IMR-90 (cell line): ENCODE results near the gene PEX26. TPM values are rescaled to one million over a fixed set of nuclear protein-coding genes. Genes with fewer than 3 reads are reported as not detected.
A peak's percentile ranks its signal among the peaks of the same experiment; 100 is the strongest.

Experiments used
- ATAC-seq: fragments of 200-7000 bp; cut with Tn5 transposase; 2 replicates; pipeline ENCODE4 v1.9.1; 2020; ENCODE audit warnings: low read depth, mild to moderate bottlenecking, moderate library complexity
- BruUV-seq: library from RNA; stranded (reverse); fragments of 400-500 nt; replicated peaks from 2 replicates; lab custom pipeline; 2021; lab: Mats Ljungman, UMichigan
- CTCF ChIA-PET: fragments of 300-600 bp; formaldehyde crosslinking; extraction: SDS; loops from one replicate; lab custom pipeline; 2021; ENCODE audit warnings: antibody characterized with exemption; lab: Yijun Ruan, JAX
- POLR2A ChIA-PET: fragments of 300-600 bp; sonication (Branson Sonifier 250); formaldehyde crosslinking; loops from one replicate; lab custom pipeline; 2022; ENCODE audit warnings: antibody characterized with exemption; ENCODE audit not compliant: unreplicated experiment; lab: Charles Lee
- DNase-seq: peaks from one replicate; pipeline ENCODE4 v3.0.0; 2013
- H2AFZ ChIP-seq: replicated peaks from 2 replicates; pipeline ENCODE3; 2013; ENCODE audit warnings: low read length, mild to moderate bottlenecking; ENCODE audit not compliant: poor library complexity
- H2AK5ac ChIP-seq: 2 replicates; pipeline ENCODE4 v1.6.1; 2013; ENCODE audit warnings: low read depth, low read length, inconsistent platforms
- H2AK9ac ChIP-seq: replicated peaks from 2 replicates; pipeline ENCODE3; 2013; ENCODE audit warnings: mild to moderate bottlenecking, low read depth, low read length, moderate library complexity; ENCODE audit not compliant: poor library complexity
- H2BK120ac ChIP-seq: 2 replicates; pipeline ENCODE4 v1.6.1; 2013; ENCODE audit warnings: low read depth, low read length, inconsistent platforms
- H2BK15ac ChIP-seq: 3 replicates; pipeline ENCODE4 v1.6.1; 2013; ENCODE audit warnings: low read depth, low read length, inconsistent platforms
- H2BK20ac ChIP-seq: 2 replicates; pipeline ENCODE4 v1.6.1; 2013; ENCODE audit warnings: low read depth, mild to moderate bottlenecking, inconsistent platforms, low read length, moderate library complexity
- H2BK5ac ChIP-seq: 2 replicates; pipeline ENCODE4 v1.6.1; 2013; ENCODE audit warnings: mild to moderate bottlenecking, low read depth, low read length, inconsistent platforms; ENCODE audit not compliant: poor library complexity, severe bottlenecking
- H3K14ac ChIP-seq: replicated peaks from 2 replicates; pipeline ENCODE4 v1.6.1; 2013; ENCODE audit warnings: low read depth, low read length, inconsistent platforms
- H3K18ac ChIP-seq: 2 replicates; pipeline ENCODE4 v1.6.1; 2013; ENCODE audit warnings: low read depth, low read length, control low read depth
- H3K23ac ChIP-seq: 2 replicates; pipeline ENCODE4 v1.6.1; 2013; ENCODE audit warnings: low read depth, low read length, inconsistent platforms
- H3K27ac ChIP-seq: 2 replicates; pipeline ENCODE4 v1.5.1; 2013; ENCODE audit warnings: mild to moderate bottlenecking, control low read depth, low read length; ENCODE audit not compliant: insufficient read depth
- H3K27me3 ChIP-seq: 2 replicates; pipeline ENCODE4 v1.6.1; 2013; ENCODE audit warnings: low read length; ENCODE audit not compliant: control insufficient read depth, insufficient read depth
- H3K36me3 ChIP-seq: 2 replicates; pipeline ENCODE4 v1.6.1; 2013; ENCODE audit warnings: low read length, mixed read lengths; ENCODE audit not compliant: control insufficient read depth, insufficient read depth
- H3K4ac ChIP-seq: 2 replicates; pipeline ENCODE4 v1.6.1; 2013; ENCODE audit warnings: low read depth, low read length, inconsistent platforms
- H3K4me1 ChIP-seq: 2 replicates; pipeline ENCODE4 v1.6.1; 2013; ENCODE audit warnings: low read length, mixed read lengths; ENCODE audit not compliant: control insufficient read depth, insufficient read depth
- H3K4me2 ChIP-seq: 2 replicates; pipeline ENCODE4 v1.6.1; 2013; ENCODE audit warnings: low read depth, mild to moderate bottlenecking, control low read depth, low read length, moderate library complexity
- H3K4me3 ChIP-seq: 2 replicates; pipeline ENCODE4 v1.5.1; 2013; ENCODE audit warnings: low read depth, mild to moderate bottlenecking, control low read depth, low read length, moderate library complexity; ENCODE audit not compliant: insufficient read depth
- H3K56ac ChIP-seq: 2 replicates; pipeline ENCODE4 v1.6.1; 2013; ENCODE audit warnings: low read length, inconsistent platforms; ENCODE audit not compliant: insufficient read depth; ENCODE audit errors: extremely low read depth
- H3K79me1 ChIP-seq, 2 experiments: 2 replicates each; pipeline ENCODE4 v1.6.1; 2013; ENCODE audit warnings: low read length in 2 of 2, inconsistent platforms in 1 of 2, low read depth in 1 of 2
- H3K9ac ChIP-seq: 2 replicates; pipeline ENCODE4 v1.6.1; 2013; ENCODE audit warnings: low read depth, low read length, control low read depth
- H3K9me1 ChIP-seq: 2 replicates; pipeline ENCODE4 v1.6.1; 2013; ENCODE audit warnings: low read length, inconsistent platforms; ENCODE audit not compliant: insufficient read depth
- H3K9me3 ChIP-seq: 2 replicates; pipeline ENCODE4 v1.6.1; 2013; ENCODE audit warnings: low read length; ENCODE audit not compliant: control insufficient read depth, insufficient read depth
- H4K20me1 ChIP-seq: 2 replicates; pipeline ENCODE4 v1.6.1; 2013; ENCODE audit warnings: low read length, inconsistent platforms; ENCODE audit not compliant: insufficient read depth
- H4K5ac ChIP-seq: 2 replicates; pipeline ENCODE4 v1.6.1; 2013; ENCODE audit warnings: mild to moderate bottlenecking, low read depth, low read length, control low read depth
- H4K8ac ChIP-seq, 2 experiments: 2 replicates each; pipeline ENCODE4 v1.6.1; 2013; ENCODE audit warnings: low read depth in 2 of 2, low read length in 2 of 2, control low read depth in 1 of 2, inconsistent platforms in 1 of 2
- H4K91ac ChIP-seq: 2 replicates; pipeline ENCODE4 v1.6.1; 2013; ENCODE audit warnings: low read depth, low read length, inconsistent platforms; ENCODE audit not compliant: insufficient read depth
- BHLHE40 ChIP-seq: fragments of 150-350 bp; IDR thresholded peaks from 2 replicates; pipeline ENCODE4 v1.6.1; 2016; ENCODE audit warnings: mild to moderate bottlenecking, low read depth, low read length
- CEBPB ChIP-seq: IDR thresholded peaks from 2 replicates; pipeline ENCODE4 v1.6.1; 2012; ENCODE audit warnings: low read depth, low read length, improper control_type of control experiment
- FOS ChIP-seq: fragments of 150-350 bp; IDR thresholded peaks from 2 replicates; pipeline ENCODE4 v1.6.1; 2016; ENCODE audit warnings: low read depth, low read length
- MAZ ChIP-seq: IDR thresholded peaks from 2 replicates; pipeline ENCODE4 v1.6.1; 2012; ENCODE audit warnings: low read depth, mild to moderate bottlenecking, low read length, improper control_type of control experiment, moderate library complexity, borderline replicate concordance
- MXI1 ChIP-seq: IDR thresholded peaks from 2 replicates; pipeline ENCODE4 v1.6.1; 2012; ENCODE audit warnings: low read depth, mild to moderate bottlenecking, low read length, moderate library complexity, borderline replicate concordance
- NFE2L2 ChIP-seq: fragments of 150-350 bp; IDR thresholded peaks from 2 replicates; pipeline ENCODE4 v1.6.1; 2016; ENCODE audit warnings: low read depth, mild to moderate bottlenecking, low read length
- POLR2A ChIP-seq: IDR thresholded peaks from 2 replicates; pipeline ENCODE4 v1.6.1; 2012; ENCODE audit warnings: mild to moderate bottlenecking, low read depth, low read length
- RAD21 ChIP-seq: IDR thresholded peaks from 2 replicates; pipeline ENCODE4 v1.6.1; 2012; ENCODE audit warnings: low read length, improper control_type of control experiment
- RFX5 ChIP-seq: IDR thresholded peaks from 2 replicates; pipeline ENCODE4 v1.8.0; 2012; ENCODE audit warnings: low read depth, mild to moderate bottlenecking, low read length, moderate library complexity
- SMC3 ChIP-seq: fragments of 150-350 bp; IDR thresholded peaks from 2 replicates; pipeline ENCODE4 v1.6.1; 2016; ENCODE audit warnings: low read depth, mild to moderate bottlenecking, antibody characterized with exemption, low read length, moderate library complexity
- WGBS, 2 experiments: methylation state at CpG; one replicate each; pipeline versions ENCODE4 v1.1.5 to v1.1.7; 2013; ENCODE audit warnings: missing lambda C conversion rate in 2 of 2; ENCODE audit not compliant: insufficient read length in 1 of 2; ENCODE audit errors: extremely low coverage in 2 of 2; 5-methylcytosine and 5-hydroxymethylcytosine counted together
- dilution Hi-C: fragments of 300-500 bp; cut with HindIII; formaldehyde crosslinking; loops from one replicate; pipeline ENCODE4 v1.14.3; 2018; ENCODE audit warnings: low sequenced_read_pairs; ENCODE audit not compliant: unreplicated experiment
- in situ Hi-C: fragments of 300-500 bp; cut with MboI; formaldehyde crosslinking; loops from 3 replicates; pipeline ENCODE4 v1.14.3; 2019; ENCODE audit warnings: low sequenced_read_pairs, inconsistent platforms, mixed read lengths
- intact Hi-C: fragments of 100-400 bp; cut with micrococcal nuclease; formaldehyde crosslinking; loops from 2 replicates; pipeline ENCODE4 v1.10.0; 2022
- polyA plus RNA-seq, 3 experiments: library from polyadenylated mRNA; depleted of rRNA; stranded (reverse); fragments of >200 nt; gene quantifications; 2 replicates each; pipeline ENCODE4 v1.2.3, GENCODE V29; 2012; ENCODE audit warnings: low replicate concordance in 1 of 3
- total RNA-seq: library from RNA; depleted of rRNA; stranded (reverse); fragments of >200 nt; gene quantifications from 2 replicates; pipeline ENCODE4 v1.2.3, GENCODE V29; 2012
- TF ChIP-seq, protein P1 (sequence below): conservative IDR thresholded peaks from 2 replicates; pipeline ENCODE4 v1.5.1; 2012; ENCODE audit warnings: mild to moderate bottlenecking, low read depth, low read length, improper control_type of control experiment
- TF ChIP-seq, protein P2 (sequence below): fragments of 150-350 bp; IDR thresholded peaks from 2 replicates; pipeline ENCODE4 v1.6.1; 2016; ENCODE audit warnings: low read depth, mild to moderate bottlenecking, low read length, moderate library complexity, borderline replicate concordance

The PEX26 gene
- total and polyA plus RNA-seq, 2 of the 4 experiments (the other 2 are of a cell fraction) = 12.2 to 18.5 TPM

- POLR2A ChIA-PET = no interaction called here
- no peak overlapping the region for H4K5ac ChIP-seq
- no peak overlapping the region for H2AFZ ChIP-seq
- no peak overlapping the region for H3K18ac ChIP-seq
- no peak overlapping the region for H3K4me2 ChIP-seq
- H3K4me3 ChIP-seq = no peak overlapping the region
- H2BK15ac ChIP-seq = peak overlapping the region; percentile 53; the same call in 2 of the 3 replicates
- in situ Hi-C loops = loop anchor here (25.0 kb wide), 1 partner anchor 497 kb away; the partner anchor contains the start of gene SLC25A18
- H3K4me1 ChIP-seq = peaks cover 20% of the 10 kb centered on the region
- H3K9me1 ChIP-seq = peaks cover 16% of the 10 kb centered on the region
- H3K27me3 ChIP-seq = no peaks in the 10 kb centered on the region
- no peak overlapping the region for H2BK20ac ChIP-seq
- H3K27ac ChIP-seq = no peak overlapping the region
- WGBS, 2 experiments = 90% methylated on average over 4 of the region's 5 CpGs; no CpG with 5 or more reads in 1 of the 2 experiments
- no peak for TF ChIP-seq POLR2A
- TF ChIP-seq BHLHE40 = no peak
- no peak for TF ChIP-seq RAD21
- no peak for TF ChIP-seq MAZ
- no peak for TF ChIP-seq RFX5
- TF ChIP-seq NFE2L2 = no peak
- TF ChIP-seq CEBPB = no peak
- TF ChIP-seq MXI1 = no peak
- TF ChIP-seq, protein P1, sequence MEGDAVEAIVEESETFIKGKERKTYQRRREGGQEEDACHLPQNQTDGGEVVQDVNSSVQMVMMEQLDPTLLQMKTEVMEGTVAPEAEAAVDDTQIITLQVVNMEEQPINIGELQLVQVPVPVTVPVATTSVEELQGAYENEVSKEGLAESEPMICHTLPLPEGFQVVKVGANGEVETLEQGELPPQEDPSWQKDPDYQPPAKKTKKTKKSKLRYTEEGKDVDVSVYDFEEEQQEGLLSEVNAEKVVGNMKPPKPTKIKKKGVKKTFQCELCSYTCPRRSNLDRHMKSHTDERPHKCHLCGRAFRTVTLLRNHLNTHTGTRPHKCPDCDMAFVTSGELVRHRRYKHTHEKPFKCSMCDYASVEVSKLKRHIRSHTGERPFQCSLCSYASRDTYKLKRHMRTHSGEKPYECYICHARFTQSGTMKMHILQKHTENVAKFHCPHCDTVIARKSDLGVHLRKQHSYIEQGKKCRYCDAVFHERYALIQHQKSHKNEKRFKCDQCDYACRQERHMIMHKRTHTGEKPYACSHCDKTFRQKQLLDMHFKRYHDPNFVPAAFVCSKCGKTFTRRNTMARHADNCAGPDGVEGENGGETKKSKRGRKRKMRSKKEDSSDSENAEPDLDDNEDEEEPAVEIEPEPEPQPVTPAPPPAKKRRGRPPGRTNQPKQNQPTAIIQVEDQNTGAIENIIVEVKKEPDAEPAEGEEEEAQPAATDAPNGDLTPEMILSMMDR = no peak
- TF ChIP-seq, protein P2, sequence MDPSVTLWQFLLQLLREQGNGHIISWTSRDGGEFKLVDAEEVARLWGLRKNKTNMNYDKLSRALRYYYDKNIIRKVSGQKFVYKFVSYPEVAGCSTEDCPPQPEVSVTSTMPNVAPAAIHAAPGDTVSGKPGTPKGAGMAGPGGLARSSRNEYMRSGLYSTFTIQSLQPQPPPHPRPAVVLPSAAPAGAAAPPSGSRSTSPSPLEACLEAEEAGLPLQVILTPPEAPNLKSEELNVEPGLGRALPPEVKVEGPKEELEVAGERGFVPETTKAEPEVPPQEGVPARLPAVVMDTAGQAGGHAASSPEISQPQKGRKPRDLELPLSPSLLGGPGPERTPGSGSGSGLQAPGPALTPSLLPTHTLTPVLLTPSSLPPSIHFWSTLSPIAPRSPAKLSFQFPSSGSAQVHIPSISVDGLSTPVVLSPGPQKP = no peak
- TF ChIP-seq FOS = no peak
- TF ChIP-seq SMC3 = no peak
- BruUV-seq = no TSS peak
- no peak overlapping the region for H4K8ac ChIP-seq
- H3K4ac ChIP-seq = peak overlapping the region; percentile 43; the same call in 1 of the 2 replicates
- H3K36me3 ChIP-seq = no peaks in the 10 kb centered on the region
- H2AK9ac ChIP-seq = no peak overlapping the region
- H4K91ac ChIP-seq = peak overlapping the region; percentile 49; the same call in 1 of the 2 replicates
- no peak overlapping the region for H3K56ac ChIP-seq
- peak overlapping the region; percentile 20; the same call in 1 of the 2 replicates for H2BK120ac ChIP-seq
- CTCF ChIA-PET = interaction anchor here (1.4 kb wide), 1 partner anchor 17 kb away, joined by 4 read pairs; no protein-coding TSS in a partner anchor
- ATAC-seq = no peak
- no peak overlapping the region for H2BK5ac ChIP-seq
- no peak for DNase-seq
- no peaks in the 10 kb centered on the region for H3K9me3 ChIP-seq
- dilution Hi-C loops = no loop called here
- H3K79me1 ChIP-seq = no peaks in the 10 kb centered on the region
- intact Hi-C loops = no loop called here
- H2AK5ac ChIP-seq = peak overlapping the region; percentile 85; the same call in 1 of the 2 replicates
- H3K9ac ChIP-seq = no peak overlapping the region
- no peak overlapping the region for H3K23ac ChIP-seq
- no peak overlapping the region for H3K14ac ChIP-seq
- H4K20me1 ChIP-seq = no peaks in the 10 kb centered on the region
Observed at GRCh38 chr22:18059094-18059417, 18.7 kb upstream of the PEX26 start.
